Mucosa of descending colon (tissue), 3 donors: ENCODE results near the gene PIP4K2A. TPM values are rescaled to one million over a fixed set of nuclear protein-coding genes. Genes with fewer than 3 reads are reported as not detected.

Experiments
- ATAC-seq: fragments of 200-7000 bp; cut with Tn5 transposase; one replicate; pipeline ENCODE4 v1.9.1; 2020; ENCODE audit warnings: mild to moderate bottlenecking, moderate library complexity
- DNase-seq, 3 donors: peaks; one replicate each; pipeline ENCODE4 v3.0.0-alpha.2; 2020
- H3K36me3 ChIP-seq: fragments of 200-600 bp; one replicate; pipeline ENCODE4 v1.8.0; 2021; ENCODE audit warnings: low read depth, mild to moderate bottlenecking
- H3K4me1 ChIP-seq: fragments of 200-600 bp; one replicate; pipeline ENCODE4 v1.8.0; 2021; ENCODE audit warnings: low read depth, mild to moderate bottlenecking
- H3K4me3 ChIP-seq: fragments of 200-600 bp; one replicate; pipeline ENCODE4 v1.8.0; 2021; ENCODE audit warnings: mild to moderate bottlenecking
- H3K9me3 ChIP-seq: fragments of 200-600 bp; one replicate; pipeline ENCODE4 v1.8.0; 2021; ENCODE audit warnings: mild to moderate bottlenecking
- intact Hi-C, 2 donors: fragments of 100-400 bp; cut with DNase I in 1 of 2; cut with micrococcal nuclease in 1 of 2; formaldehyde crosslinking; loops; one replicate each; pipeline versions ENCODE4 v1.11.0 to v1.11.1; 2022; cut with DNase I, micrococcal nuclease
- total RNA-seq, 3 donors: library from RNA; stranded (reverse); fragmentation: NEBNext Ultra II Directional in 2 of 3; extraction: Animal tissue kit (Norgen Biotek cat#: 25700) in 2 of 3; gene quantifications; one replicate each; pipeline versions ENCODE4 v1.2.1 to v1.2.4, GENCODE V29; 2021 to 2023
- TF ChIP-seq, protein P1 (sequence below): fragments of 200-600 bp; IDR thresholded peaks from one replicate; pipeline ENCODE4 v1.8.0; 2022; ENCODE audit warnings: antibody characterized with exemption, mild to moderate bottlenecking
- donor health status: DM: no; HTN: no; CAD: no; lungs with moderate emphysema.
- donor health status: DM: no; HTN: no; CAD: no.
- donor health status: DM: no; HTN: yes; CAD: no.

Gene PIP4K2A
- total RNA-seq, 3 donors from 2014 or later: 17.2 to 29.4 (median 21.2) TPM

DNA sequence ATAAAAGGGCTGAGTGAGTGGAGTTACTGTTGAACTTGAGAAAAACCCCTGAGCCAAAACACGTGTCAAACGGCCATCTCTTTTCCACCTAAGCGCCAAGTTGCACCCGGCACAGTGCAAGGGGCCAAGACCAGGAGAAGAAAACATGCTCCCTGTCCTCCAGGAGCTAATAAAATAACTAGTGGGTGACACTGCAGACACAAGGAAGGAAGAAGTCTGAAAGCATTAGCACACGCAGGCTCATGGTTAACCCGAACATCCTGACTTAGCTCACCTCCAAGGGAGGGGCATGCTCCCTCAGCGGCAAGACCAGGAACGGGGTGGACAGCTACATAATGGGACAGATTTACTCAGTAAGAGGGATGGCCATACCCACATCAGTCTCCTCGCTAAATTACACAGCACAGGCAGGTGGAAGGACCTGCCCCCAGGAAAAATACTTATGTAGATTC is 65.0 kb downstream of the PIP4K2A start:
- intact Hi-C loops: no loop called here
- TF ChIP-seq, protein P1, sequence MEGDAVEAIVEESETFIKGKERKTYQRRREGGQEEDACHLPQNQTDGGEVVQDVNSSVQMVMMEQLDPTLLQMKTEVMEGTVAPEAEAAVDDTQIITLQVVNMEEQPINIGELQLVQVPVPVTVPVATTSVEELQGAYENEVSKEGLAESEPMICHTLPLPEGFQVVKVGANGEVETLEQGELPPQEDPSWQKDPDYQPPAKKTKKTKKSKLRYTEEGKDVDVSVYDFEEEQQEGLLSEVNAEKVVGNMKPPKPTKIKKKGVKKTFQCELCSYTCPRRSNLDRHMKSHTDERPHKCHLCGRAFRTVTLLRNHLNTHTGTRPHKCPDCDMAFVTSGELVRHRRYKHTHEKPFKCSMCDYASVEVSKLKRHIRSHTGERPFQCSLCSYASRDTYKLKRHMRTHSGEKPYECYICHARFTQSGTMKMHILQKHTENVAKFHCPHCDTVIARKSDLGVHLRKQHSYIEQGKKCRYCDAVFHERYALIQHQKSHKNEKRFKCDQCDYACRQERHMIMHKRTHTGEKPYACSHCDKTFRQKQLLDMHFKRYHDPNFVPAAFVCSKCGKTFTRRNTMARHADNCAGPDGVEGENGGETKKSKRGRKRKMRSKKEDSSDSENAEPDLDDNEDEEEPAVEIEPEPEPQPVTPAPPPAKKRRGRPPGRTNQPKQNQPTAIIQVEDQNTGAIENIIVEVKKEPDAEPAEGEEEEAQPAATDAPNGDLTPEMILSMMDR: no peak
- Histone ChIP-seq H3K9me3 (no peaks in the 10 kb centered on the region), H3K36me3 (no peaks in the 10 kb centered on the region), H3K4me1 (no peaks in the 10 kb centered on the region), H3K4me3 (no peak overlapping the region)
- ATAC-seq (peak; percentile 55), DNase-seq (no peak)

DNA sequence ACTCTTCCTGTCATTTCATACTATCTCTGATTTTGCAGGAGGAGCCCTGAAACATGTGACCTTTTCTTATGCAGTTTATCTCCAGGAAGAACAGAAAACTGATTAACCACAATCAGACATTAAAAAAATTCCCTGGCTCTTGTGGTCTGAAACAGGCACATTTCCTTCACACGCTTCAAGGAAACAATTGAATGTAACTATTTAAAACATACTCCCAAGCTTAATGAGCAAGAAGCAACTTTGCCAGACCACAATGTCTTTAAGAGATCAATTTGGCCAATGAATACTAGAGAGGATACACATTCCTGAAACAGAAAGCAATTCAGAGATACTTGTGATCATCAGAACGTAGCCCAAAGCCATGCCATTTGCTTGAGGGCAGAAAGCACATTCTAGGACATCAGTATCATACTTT is 65.8 kb downstream of the PIP4K2A start:
- DNase-seq: no peak
- no peaks in the 10 kb centered on the region for H3K4me1 ChIP-seq
- intact Hi-C loops: no loop called here
- no peak for ATAC-seq
- TF ChIP-seq, protein P1: no peak
- no peaks in the 10 kb centered on the region for H3K36me3 ChIP-seq
- H3K4me3 ChIP-seq: no peak overlapping the region
- H3K9me3 ChIP-seq: no peaks in the 10 kb centered on the region

- Histone ChIP-seq H3K9me3 (no peaks in the 10 kb centered on the region), H3K4me1 (no peaks in the 10 kb centered on the region), H3K4me3 (no peak overlapping the region), H3K36me3 (no peaks in the 10 kb centered on the region)
- ATAC-seq (no peak), DNase-seq (no peak)
- TF ChIP-seq, protein P1: no peak
- intact Hi-C loops: no loop called here
Observed at GRCh38 chr10:22647244-22647643, 67.1 kb downstream of the PIP4K2A start.

DNA sequence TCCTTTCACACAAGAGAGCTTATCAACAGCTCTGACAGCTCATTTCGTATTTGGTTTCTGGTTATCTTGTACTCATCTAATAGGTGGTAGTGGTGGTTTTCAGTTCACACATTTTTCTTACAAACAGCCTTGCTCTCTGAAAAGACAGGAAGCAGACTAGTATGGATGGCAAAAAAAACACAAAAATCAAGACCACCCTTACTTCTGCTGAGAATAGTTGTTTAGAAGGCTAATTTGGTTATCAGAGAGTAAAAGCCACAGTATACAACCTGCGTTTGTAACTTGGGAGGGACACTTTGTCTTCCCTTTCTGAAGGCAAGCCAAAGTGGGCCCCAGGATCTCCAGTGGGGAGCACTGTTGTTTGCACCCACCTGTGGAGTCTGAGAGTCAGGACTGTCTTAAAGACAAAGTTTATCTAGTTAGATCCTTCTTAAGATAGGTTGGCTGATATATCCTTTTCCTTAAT is 68.0 kb downstream of the PIP4K2A start:
- Histone ChIP-seq H3K36me3 (no peaks in the 10 kb centered on the region), H3K9me3 (no peaks in the 10 kb centered on the region), H3K4me3 (no peak overlapping the region), H3K4me1 (no peaks in the 10 kb centered on the region)
- intact Hi-C loops: no loop called here
- TF ChIP-seq, protein P1: no peak
- DNase-seq: no peak
- peak; percentile 57 for ATAC-seq

DNA sequence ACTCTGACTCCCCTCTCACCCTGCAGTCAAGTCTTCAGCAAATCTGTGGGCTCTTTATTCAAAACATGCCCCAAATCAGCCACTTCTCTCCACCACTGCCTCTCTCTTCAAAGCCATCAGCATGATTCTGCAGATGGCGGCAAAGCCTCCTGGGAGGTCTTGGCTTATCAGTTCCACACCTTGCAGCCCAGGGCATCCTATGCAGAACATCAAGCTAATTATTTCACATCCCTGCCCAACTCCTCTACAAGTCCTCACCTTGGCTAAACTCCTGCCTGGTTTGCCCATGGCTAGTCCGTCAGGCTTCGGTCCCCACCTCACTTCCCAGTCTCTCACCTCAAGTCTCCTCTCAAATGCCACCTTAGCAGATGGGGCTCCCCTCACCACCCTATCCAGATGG is 70.2 kb downstream of the PIP4K2A start:
- TF ChIP-seq, protein P1: no peak
- no peak overlapping the region for H3K4me3 ChIP-seq
- intact Hi-C loops: no loop called here
- DNase-seq (no peak), ATAC-seq (no peak)
- no peaks in the 10 kb centered on the region for H3K9me3 ChIP-seq
- H3K4me1 ChIP-seq: no peaks in the 10 kb centered on the region
- H3K36me3 ChIP-seq: no peaks in the 10 kb centered on the region

DNA sequence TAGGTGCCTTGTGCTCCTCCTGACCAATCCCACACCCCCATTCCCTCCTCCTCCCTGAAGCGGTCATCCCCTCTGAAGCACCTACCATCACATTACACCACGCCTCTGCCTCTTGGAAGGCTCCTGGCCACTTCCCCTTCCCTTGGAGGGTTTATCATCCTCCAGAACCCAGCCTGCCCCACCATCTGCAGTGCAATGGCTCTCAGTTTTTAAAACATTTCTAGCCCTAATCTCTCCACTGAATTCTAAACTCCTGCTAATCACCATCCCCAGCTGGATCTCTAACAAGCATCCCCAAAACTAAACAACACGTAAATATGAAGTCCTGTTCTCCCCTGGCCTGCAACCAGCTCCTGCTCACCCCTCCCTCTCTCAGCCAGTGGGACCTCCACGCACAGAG is 70.6 kb downstream of the PIP4K2A start:
- TF ChIP-seq, protein P1: no peak
- Histone ChIP-seq H3K4me3 (no peak overlapping the region), H3K9me3 (no peaks in the 10 kb centered on the region), H3K36me3 (no peaks in the 10 kb centered on the region), H3K4me1 (no peaks in the 10 kb centered on the region)
- ATAC-seq: no peak
- no peak for DNase-seq
- intact Hi-C loops: no loop called here
